Kidney (tissue), 14 donors: ENCODE results near the gene LTA4H. TPM values are rescaled to one million over a fixed set of nuclear protein-coding genes. Genes with fewer than 3 reads are reported as not detected.
"Not testable (repeated sequence)": the region's sequence is repeated elsewhere in the genome, so short reads cannot be mapped to it uniquely, and the experiment has no call there.

ENCODE experiments used
- DNase-seq, 5 donors: peaks; one replicate each; pipeline ENCODE4 v3.0.0-alpha.2; 2013 to 2020
- FAIRE-seq: peaks from 2 replicates; lab custom pipeline; 2012; peaks lifted over from hg19 to GRCh38; lab: Jason Lieb, UNC
- H3K27ac ChIP-seq, 2 donors: one replicate each; pipeline ENCODE4 v1.7.0; 2013; ENCODE audit warnings: low read depth in 2 of 2, low read length in 2 of 2, inconsistent platforms in 1 of 2
- H3K27me3 ChIP-seq: one replicate; pipeline ENCODE4 v1.7.1; 2013; ENCODE audit warnings: low read length, inconsistent platforms; ENCODE audit not compliant: control insufficient read depth, insufficient read depth
- H3K36me3 ChIP-seq, 3 donors: one replicate each; pipeline versions ENCODE4 v1.7.0 to v1.7.1; 2013; ENCODE audit warnings: low read length in 3 of 3, control low read depth in 1 of 3, inconsistent platforms in 1 of 3; ENCODE audit not compliant: insufficient read depth in 3 of 3, control insufficient read depth in 2 of 3
- H3K4me1 ChIP-seq, 3 donors: one replicate each; pipeline versions ENCODE4 v1.7.0 to v1.7.1; 2013; ENCODE audit warnings: low read length in 3 of 3, inconsistent platforms in 1 of 3, low read depth in 1 of 3; ENCODE audit not compliant: control insufficient read depth in 2 of 3, insufficient read depth in 2 of 3
- H3K4me3 ChIP-seq, 3 donors: one replicate each; pipeline versions ENCODE4 v1.7.0 to v1.8.1; 2013; ENCODE audit warnings: low read length in 3 of 3, control low read depth in 1 of 3, inconsistent platforms in 1 of 3
- H3K9ac ChIP-seq, 3 donors: one replicate each; pipeline versions ENCODE4 v1.7.0 to v1.7.1; 2013; ENCODE audit warnings: low read length in 3 of 3, control low read depth in 1 of 3, inconsistent platforms in 1 of 3
- H3K9me3 ChIP-seq, 3 donors: one replicate each; pipeline versions ENCODE4 v1.7.0 to v1.7.1; 2013; ENCODE audit warnings: low read length in 3 of 3, control low read depth in 1 of 3, inconsistent platforms in 1 of 3; ENCODE audit not compliant: control insufficient read depth in 2 of 3, insufficient read depth in 1 of 3
- intact Hi-C: fragments of 100-400 bp; cut with DNase I; formaldehyde crosslinking; loops from one replicate; pipeline ENCODE4 v1.11.1; 2022
- polyA plus RNA-seq: library from polyadenylated mRNA; stranded (reverse); fragments of 350-450 nt; fragmentation: Illumina TruSeq; extraction: RNeasy Lipid Tissue Mini Kit (QIAGEN cat#74804); gene quantifications from one replicate; pipeline ENCODE4 v1.2.3, GENCODE V29; 2014; ENCODE audit warnings: low read depth, low replicate concordance; ENCODE audit not compliant: insufficient read depth
- total RNA-seq: library from RNA; stranded (reverse); fragmentation: NEBNext Ultra II Directional; extraction: Animal tissue kit (Norgen Biotek cat#: 25700); gene quantifications from one replicate; pipeline ENCODE4 v1.2.1, GENCODE V29; 2021
- TF ChIP-seq, protein P1 (sequence below): IDR thresholded peaks from 3 replicates; pipeline ENCODE4 v1.5.1; 2012; ENCODE audit warnings: mild to moderate bottlenecking, moderate library complexity, borderline replicate concordance; ENCODE audit not compliant: insufficient read depth; ENCODE audit errors: extremely low read depth
- donor health status: control.
- donor health status: control.
- donor health status: control.
- donor health status: control.
- donor health status: control.
- donor health status: DM: yes; HTN: yes; CAD: no.
- donor health status: Normal renal cell carcinoma (clear cell type).

LTA4H gene
- total and polyA plus RNA-seq, 2 donors from 2014 or later = 56.5 to 57.4 TPM

DNA sequence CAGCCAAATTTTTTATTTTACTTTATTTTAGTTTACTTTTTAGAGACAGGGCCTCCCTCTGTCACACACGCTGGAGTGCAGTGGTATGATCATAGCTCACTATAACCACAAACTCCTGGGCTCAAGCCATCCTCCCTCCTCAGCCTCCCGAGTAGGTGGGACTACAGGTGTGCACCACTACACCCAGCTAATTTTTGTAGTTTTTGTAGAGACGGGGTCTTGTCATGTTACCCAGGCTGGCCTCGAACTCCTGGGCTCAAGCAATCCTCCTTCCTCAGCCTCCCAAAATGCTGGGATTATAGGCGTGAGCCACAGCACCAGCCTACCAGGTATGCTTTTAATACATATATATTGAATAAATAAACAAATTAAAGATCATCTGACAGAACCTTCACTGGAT is 32.7 kb upstream of the LTA4H start:
- no peak for FAIRE-seq

DNA sequence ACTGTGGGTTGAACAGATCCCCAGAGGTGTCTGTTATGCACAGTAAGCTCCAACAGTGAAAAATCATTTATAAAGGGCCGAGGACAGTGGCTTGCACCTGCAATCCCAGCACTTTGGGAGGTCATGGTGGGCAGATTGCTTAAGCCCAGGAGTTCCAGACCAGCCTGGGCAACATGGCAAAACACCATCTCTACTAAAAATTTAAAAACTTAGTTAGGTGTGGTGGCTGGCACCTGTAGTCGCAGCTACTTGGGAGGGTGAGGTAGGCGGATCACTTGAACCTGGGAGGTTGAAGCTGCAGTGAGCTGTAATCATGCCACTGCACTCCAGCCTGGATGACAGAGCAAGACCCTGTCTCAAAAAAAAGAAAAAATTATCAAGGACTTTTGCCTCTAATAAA is 30.4 kb upstream of the LTA4H start:
- H3K9me3 ChIP-seq, H3K9ac ChIP-seq, DNase-seq, H3K27ac ChIP-seq, H3K4me1 ChIP-seq, FAIRE-seq, H3K27me3 ChIP-seq, H3K4me3 ChIP-seq, H3K36me3 ChIP-seq: not testable (repeated sequence)
- intact Hi-C loops = loop anchor here (10.0 kb wide), 1 partner anchor 149 kb away; no protein-coding TSS in a partner anchor

More for the DNA sequence above, 32.7 kb upstream of the LTA4H start:
- Histone ChIP-seq H3K27me3 (no peaks in the 10 kb centered on the region), H3K4me1 (no peaks in the 10 kb centered on the region), H3K36me3 (no peaks in the 10 kb centered on the region), H3K27ac (no peak overlapping the region), H3K9ac (no peak overlapping the region), H3K9me3 (no peaks in the 10 kb centered on the region), H3K4me3 (no peak overlapping the region)
- TF ChIP-seq, protein P1, sequence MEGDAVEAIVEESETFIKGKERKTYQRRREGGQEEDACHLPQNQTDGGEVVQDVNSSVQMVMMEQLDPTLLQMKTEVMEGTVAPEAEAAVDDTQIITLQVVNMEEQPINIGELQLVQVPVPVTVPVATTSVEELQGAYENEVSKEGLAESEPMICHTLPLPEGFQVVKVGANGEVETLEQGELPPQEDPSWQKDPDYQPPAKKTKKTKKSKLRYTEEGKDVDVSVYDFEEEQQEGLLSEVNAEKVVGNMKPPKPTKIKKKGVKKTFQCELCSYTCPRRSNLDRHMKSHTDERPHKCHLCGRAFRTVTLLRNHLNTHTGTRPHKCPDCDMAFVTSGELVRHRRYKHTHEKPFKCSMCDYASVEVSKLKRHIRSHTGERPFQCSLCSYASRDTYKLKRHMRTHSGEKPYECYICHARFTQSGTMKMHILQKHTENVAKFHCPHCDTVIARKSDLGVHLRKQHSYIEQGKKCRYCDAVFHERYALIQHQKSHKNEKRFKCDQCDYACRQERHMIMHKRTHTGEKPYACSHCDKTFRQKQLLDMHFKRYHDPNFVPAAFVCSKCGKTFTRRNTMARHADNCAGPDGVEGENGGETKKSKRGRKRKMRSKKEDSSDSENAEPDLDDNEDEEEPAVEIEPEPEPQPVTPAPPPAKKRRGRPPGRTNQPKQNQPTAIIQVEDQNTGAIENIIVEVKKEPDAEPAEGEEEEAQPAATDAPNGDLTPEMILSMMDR = no peak
- no peak for DNase-seq
- intact Hi-C loops = loop anchor here (10.0 kb wide), 1 partner anchor 147 kb away; no protein-coding TSS in a partner anchor

DNA sequence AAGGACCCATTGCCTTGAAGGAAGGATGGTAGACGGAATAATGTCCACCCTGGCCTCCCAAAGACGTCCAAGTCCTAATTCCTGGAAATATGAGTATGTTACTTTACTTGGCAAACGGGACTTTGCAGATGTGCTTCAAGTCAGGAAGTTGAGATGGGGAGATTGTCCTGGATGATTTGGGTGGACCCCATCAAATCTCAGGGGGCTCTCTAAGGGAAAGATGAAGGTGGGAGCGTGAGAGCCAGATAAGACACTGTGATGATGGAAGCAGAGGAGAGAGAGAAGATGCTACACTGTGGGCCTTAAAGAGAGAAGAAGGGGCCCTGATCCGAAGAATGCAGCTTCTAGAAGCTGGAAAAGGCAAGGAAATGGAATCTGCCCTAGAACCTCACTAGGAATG is 29.6 kb upstream of the LTA4H start:
- H3K4me1 ChIP-seq = no peaks in the 10 kb centered on the region
- H3K27ac ChIP-seq = no peak overlapping the region
- no peak overlapping the region for H3K4me3 ChIP-seq
- DNase-seq (no peak), FAIRE-seq (no peak)
- intact Hi-C loops = loop anchor here (10.0 kb wide), 1 partner anchor 150 kb away; no protein-coding TSS in a partner anchor
- no peak overlapping the region for H3K9ac ChIP-seq
- no peaks in the 10 kb centered on the region for H3K27me3 ChIP-seq
- no peaks in the 10 kb centered on the region for H3K9me3 ChIP-seq
- H3K36me3 ChIP-seq = no peaks in the 10 kb centered on the region
- TF ChIP-seq, protein P1 = no peak

DNA sequence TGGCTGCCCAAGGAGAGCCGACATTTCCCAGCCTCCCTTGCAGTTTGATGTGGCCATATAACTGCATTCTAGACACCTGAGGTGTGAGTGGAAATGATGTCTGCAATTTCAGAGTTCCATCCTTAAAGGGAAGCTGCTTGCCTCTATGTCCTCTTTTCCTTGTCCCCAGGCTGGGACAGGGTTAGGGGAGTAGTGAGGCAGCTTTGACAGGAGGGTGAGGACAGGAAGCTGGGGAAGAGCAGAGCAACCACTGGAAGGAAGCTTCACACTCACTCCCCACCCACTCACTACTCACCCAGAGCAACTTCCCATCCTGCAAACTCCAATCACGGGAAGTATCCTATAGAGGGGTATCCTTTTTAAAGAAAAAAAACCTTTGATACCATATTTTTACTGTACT is 28.9 kb upstream of the LTA4H start:
- no peak for DNase-seq
- Histone ChIP-seq H3K27me3 (no peaks in the 10 kb centered on the region), H3K27ac (no peak overlapping the region), H3K9ac (no peak overlapping the region), H3K36me3 (no peaks in the 10 kb centered on the region), H3K4me1 (no peaks in the 10 kb centered on the region), H3K4me3 (no peak overlapping the region), H3K9me3 (no peaks in the 10 kb centered on the region)
- no peak for FAIRE-seq
- TF ChIP-seq, protein P1 = no peak
- intact Hi-C loops = loop anchor here (10.0 kb wide), 1 partner anchor 151 kb away; no protein-coding TSS in a partner anchor
